Activated CD4-positive, alpha-beta T cell treated with anti-CD3 and anti-CD28 coated beads for 1 hour (primary cell): ENCODE data around the gene SLTM.
"Not testable (repeated sequence)": the region's sequence is repeated elsewhere in the genome, so short reads cannot be mapped to it uniquely, and the experiment has no call there.

Experiments used
- DNase-seq: peaks from one replicate; pipeline ENCODE4 v3.0.0-alpha.2; 2020

The SLTM gene

GRCh38 chr15:58924327-58924726 is 9.2 kb downstream of the SLTM start:
- no peak for DNase-seq

DNA sequence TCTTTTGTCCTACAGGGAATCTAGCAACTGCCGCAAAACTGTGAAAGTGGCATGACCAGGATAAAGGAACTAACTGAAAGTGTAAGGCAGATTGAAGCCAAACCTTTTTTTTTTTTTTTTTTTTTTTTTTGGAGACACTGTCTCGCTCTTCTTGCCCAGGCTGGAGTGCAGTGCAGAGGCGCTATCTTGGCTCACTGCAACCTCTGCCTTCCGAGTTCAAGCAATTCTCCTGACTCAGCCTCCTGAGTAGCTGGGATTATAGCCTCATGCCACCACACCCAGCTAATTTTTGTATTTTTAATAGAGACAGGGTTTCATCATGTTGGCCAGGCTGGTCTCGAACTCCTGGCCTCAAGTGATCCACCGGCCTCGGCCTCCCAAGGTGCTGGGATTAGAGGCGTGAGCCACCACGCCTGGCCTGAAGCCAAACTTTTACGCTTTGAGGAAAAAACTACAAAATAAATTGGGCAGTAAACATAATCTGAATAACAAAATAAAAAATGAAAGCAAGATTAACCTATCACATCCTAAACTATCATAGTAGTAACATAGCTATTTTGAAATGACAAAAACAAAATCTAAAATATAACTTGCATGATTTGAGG is 9.7 kb downstream of the SLTM start:
- no peak for DNase-seq

DNA sequence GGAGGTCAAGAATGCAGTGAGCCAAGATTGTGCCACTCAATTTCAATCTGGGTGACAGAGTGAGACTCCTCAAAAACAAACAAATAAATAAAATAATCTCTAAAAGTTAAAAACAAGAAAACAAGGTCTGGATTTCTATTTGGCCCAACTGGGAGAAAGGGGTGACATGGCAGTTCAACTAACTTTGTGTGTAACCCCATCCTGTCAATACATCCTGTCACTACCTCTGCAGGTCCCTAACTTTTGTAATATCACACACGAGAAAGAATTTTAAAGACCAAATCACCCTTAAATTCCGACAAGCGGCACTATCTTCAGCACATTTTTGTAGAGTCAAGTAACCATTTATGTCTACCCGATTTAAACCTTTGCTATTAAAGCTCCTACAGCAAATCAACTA is 10.2 kb downstream of the SLTM start:
- DNase-seq = no peak

GRCh38 chr15:58921267-58921790 is 12.2 kb downstream of the SLTM start:
- DNase-seq = no peak

GRCh38 chr15:58920447-58920846 is 13.0 kb downstream of the SLTM start:
- DNase-seq = not testable (repeated sequence)

- no peak for DNase-seq
Measured at GRCh38 chr15:58919232-58919631, 14.2 kb downstream of the SLTM start.

DNA sequence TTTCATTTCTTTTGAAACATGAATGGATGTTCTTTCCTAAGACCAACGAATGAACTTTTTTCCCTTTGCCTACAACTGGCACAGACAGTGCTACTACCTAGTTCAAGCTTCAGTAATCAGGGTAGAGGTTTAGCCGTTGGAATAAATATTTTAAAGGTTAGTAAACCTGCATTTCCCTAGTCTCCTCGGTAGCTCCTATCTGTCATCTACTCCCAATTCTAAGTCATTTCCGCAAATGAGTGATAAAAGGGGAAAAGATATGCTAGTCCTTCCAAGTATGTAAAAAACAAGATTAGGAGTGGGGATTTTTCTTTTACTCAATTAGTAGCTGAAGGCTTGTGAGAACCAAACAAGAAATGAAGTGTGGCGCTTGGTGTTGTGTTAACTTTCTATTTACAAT is 15.2 kb downstream of the SLTM start:
- no peak for DNase-seq

GRCh38 chr15:58917613-58918129 is 15.8 kb downstream of the SLTM start:
- not testable (repeated sequence) for DNase-seq

- no peak for DNase-seq
Measured at GRCh38 chr15:58916962-58917361, 16.5 kb downstream of the SLTM start.

DNA sequence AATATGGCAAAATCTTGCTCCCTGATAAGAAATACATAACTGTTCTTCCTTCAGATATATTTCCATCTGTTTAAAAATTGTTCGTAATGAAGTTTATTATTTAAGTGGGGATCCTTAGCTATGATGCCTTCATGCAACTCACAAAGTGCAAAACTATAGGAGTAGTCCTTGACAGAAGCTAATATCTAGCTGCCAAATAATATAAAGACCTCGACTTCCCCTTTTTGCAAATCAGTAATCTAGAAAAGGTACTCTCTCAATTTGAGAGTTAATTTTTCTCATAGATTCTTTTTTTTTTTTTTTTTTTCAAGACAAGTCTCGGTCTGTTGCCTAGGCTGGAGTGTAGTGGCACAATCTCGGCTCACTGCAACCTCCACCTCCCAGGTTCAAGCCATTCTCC is 23.0 kb downstream of the SLTM start:
- no peak for DNase-seq

DNA sequence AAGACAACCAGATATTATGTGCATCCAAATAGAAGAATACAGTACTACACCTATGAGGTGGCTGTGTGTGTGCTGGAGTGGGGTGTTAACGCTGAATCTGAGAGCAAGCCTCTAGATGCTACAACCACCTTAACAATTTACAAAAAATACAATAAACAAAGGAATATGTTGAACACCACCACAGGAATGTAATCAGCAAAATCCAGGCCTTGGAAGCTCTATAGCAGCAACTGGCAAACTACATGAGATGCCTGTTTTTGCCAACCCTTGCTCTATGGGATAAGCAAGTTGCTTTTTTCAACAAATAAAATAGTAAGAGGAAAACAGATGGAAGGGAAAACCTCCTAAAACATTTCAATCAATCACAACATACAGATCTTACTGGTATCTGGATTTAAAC is 23.9 kb downstream of the SLTM start:
- no peak for DNase-seq

GRCh38 chr15:58908550-58909309 is 24.7 kb downstream of the SLTM start:
- DNase-seq = no peak

GRCh38 chr15:58900631-58901030 is 32.8 kb downstream of the SLTM start:
- DNase-seq = no peak

GRCh38 chr15:58898150-58898680 is 35.3 kb downstream of the SLTM start:
- DNase-seq = no peak

DNA sequence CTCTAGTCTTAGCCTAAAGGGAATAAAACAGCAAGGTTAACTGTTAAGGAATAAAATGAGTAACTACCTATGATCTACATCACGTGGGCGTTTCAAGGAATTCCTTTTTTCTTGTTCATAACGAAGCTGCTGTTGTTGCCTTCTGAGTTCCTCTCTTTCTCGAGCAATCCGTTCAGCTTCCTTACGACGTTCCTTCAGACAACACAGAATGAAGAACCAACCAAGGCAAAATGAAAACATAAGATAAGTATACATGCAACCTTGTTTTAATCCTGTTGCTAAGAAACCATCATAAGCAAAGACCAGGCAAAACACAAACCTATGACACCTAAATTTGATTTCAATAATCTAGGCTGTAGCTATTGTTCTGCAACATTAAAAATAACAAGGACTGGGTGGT is 44.1 kb downstream of the SLTM start:
- no peak for DNase-seq

DNA sequence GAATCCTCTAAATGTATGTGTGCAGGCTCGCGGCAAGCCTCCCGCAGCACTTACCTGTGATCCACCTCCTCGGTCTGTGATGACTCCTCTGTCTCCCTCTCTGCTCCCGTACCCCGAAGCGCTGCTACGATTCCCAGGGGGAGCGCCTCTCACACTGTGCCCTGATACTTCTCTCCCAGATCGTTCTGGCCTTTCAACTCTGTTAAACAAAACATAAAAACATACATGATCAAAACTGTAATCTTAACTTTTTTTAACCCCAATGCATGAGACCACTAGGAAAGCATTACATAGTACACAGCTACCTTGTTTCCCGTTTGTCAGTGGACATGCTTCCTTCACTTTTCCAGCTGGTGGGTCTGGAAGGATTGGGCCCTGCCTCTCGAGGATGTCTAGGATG is 46.6 kb downstream of the SLTM start:
- no peak for DNase-seq

DNA sequence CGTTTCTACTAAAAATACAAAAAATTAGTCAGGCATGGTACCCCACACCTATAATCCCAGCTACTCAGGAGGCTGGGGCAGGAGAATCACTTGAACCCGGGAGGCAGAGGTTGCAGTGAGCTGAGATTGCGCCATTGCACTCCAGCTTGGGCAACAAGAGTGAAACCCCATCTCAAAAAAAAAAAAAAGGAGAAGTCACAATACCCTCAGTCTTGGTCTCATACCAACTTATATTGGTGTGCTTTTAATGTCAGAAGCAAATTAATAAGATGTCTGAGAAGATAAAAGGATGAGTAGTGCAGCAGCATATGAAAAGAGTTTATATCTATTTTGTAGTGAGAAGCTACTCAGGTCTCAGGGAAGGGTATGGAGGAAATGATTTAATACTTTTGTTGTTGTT is 49.6 kb downstream of the SLTM start:
- not testable (repeated sequence) for DNase-seq

DNA sequence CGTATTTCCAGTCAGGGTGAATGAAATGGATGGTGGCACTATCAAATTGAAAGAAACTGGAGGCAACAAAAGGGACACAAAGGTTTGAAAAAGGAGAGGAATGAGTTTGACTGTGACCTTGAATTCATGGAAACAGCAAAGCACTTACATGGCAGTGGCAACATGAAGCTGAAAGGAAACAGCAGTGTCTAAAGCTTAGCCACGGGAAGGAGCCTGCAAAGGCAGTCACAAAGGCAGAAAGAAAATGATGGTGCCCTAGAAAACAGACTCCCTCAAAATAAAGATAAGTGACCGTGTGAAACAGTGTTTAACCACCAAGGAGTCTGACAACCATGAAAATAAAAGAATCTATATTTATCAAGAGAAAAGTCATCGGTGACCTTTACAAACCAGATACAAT is 51.2 kb downstream of the SLTM start:
- no peak for DNase-seq

DNA sequence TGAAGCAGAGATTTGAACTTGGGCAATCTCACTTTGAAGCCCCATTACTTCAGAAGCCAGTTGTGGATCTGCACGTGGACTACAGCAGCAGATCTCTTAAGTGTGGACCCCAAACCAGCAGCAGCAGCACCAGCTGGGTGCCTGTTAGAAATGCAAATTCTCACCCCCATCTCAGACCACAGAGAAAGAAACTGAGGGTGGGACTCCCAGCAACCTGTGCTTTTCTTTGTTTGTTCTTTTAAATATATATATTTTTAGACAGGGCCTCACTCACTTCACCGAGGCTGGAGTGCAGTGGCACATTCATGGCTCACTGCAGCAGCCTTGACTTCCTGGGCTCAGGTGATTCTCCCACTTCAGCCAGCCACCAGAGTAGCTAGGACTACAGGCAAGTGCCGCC is 53.2 kb downstream of the SLTM start:
- DNase-seq = no peak

DNA sequence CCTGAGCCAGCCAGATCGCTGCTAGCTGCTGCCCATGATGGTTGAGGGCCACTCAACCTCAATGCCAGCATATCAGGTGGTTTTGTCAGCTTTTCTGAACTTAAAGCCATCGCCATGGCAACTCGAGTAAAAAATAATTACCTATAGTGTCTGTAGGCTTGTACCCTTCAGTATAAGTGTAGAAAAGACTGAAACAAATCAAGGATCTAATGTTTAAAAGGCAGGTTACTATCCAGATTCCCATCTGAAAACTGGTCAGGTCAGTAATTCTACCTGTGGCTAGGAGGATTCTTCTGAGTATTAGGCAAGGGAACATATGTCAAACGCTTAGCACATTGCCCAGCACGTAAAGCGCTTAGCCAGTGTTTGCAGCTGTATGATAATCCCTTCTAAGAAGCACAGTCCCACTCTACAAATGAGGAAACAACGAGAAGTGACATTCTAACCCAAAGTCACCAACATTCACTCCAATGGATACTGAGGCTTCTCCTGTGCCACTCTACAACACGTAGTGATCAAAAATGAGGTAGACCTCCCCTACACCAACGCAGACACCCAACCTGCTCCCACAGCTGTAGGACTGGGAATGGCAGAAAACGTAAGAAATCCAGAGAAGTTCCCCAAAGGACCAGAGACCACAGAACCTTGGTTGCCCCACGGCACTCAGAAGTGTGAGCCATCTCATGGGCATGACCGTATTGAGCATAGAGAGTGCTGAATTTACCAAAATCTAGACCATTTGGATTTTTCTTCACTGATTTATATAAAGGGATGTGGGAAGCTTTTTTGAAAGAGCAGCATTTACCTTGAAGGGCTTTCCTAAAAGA is 55.3 kb downstream of the SLTM start:
- no peak for DNase-seq

- no peak for DNase-seq
Measured at GRCh38 chr15:58876306-58877106, 57.0 kb downstream of the SLTM start.

- no peak for DNase-seq
Measured at GRCh38 chr15:58875343-58875742, 58.1 kb downstream of the SLTM start.
